Effector CD8-positive, alpha-beta T cell (primary cell): Measurements from ENCODE around the gene CLECL1.

Source experiments
- DNase-seq: peaks from one replicate; lab custom pipeline; 2025; lab: John Stamatoyannopoulos, UW
- total RNA-seq, 4 experiments: gene quantifications; one replicate each; lab custom pipeline; 2026; lab: John Stamatoyannopoulos, UW

CLECL1 gene
- 0 to 2.8 (median 1.5) reads per million in 4 experiments for total RNA-seq

GRCh38 chr12:9732921-9733461, at the start of gene CLECL1:
TSS of gene CLECL1 (minus strand) at chr12:9733097.
- DNase-seq, result no peak

GRCh38 chr12:9781360-9781759, 48.5 kb upstream of the CLECL1 start:
- no peak for DNase-seq

DNA sequence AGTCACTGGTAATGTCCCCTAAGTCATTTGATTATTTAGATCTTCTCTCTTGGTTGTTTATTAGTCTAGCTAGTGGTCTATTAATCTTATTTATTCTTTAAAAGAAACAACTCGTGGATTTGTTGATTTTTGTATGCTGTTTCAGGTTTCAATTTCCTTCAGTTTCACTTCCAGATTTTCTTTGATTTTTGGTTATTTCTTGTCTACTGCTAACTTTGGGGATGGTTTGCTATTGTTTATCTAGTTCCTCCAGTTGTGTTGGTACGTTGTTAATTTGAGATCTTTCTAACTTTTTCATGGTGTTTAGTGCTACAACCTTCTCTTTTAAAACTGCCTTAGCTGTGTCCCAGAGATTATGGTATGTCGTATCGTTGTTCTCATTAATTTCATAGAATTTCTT, 46.3 kb upstream of the CLECL1 start:
- no peak for DNase-seq

- DNase-seq, result no peak
Measured at GRCh38 chr12:9776781-9777180, 43.9 kb upstream of the CLECL1 start.

DNA sequence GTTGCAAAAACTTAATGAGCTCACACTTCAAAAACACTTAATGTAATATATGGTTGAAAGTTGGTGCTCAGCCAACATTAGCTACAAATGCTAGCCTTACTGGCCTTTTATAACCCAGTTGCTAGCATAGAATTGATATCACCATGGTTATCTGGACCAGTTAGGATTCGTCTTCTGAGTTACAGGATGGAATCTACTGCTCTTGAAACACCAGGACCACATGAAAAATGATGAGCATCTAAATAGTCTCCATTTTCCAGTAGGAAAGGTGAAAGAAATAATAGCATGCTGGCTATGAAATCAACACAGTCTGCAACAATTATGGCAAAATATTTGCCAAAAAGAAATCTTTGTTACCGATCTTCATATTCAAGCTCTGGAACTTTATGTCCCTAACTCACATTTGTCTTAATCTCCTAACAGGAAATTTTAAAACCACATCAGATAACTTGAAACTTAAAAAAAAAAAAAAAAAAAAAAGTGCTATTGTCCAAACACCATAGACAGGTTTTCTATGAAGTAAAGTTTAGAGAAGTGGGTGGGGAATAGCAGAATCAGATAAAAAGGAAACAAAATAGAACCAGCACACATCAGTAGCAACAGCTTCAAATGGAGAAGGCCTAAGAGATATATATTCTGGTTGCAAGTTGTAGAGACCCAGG, 40.5 kb upstream of the CLECL1 start:
- DNase-seq, result no peak

DNA sequence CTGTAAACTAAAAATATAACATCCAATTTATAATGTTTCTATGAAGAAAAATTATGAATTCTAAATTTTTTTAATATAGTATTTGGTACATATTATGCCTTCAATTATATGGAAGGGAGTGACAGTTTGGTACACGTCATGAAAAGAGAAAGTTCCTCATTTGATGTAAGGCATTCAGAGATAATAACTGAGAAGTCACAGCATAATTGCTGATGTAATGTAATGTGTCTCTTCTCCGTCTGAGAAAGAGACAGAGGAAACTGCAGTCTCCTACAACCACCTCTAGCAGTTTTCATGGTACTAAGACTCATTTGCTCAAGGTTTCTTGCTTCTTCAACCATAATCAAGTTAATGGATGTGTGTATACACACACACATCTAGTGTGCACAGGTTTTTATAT, 30.1 kb upstream of the CLECL1 start:
- DNase-seq, result no peak

DNA sequence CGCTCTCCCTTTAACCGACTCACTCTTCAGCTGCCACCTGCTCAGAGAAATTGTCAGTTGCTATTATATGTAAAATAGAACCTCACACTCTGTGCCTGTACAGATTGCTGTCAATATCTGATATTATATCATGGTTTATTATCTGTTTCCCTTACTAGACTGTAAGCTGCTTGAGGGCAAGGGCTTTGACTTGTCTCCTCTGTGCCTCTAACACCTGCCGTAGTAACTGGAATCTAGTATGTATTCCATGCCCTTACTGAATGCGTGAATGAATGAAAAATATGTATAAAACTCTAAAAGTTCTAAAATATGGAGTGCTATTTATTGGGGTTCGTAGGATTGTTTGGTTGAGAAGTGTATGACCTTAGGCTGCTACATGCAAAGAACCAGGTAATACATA, 29.5 kb upstream of the CLECL1 start:
- DNase-seq, result no peak

DNA sequence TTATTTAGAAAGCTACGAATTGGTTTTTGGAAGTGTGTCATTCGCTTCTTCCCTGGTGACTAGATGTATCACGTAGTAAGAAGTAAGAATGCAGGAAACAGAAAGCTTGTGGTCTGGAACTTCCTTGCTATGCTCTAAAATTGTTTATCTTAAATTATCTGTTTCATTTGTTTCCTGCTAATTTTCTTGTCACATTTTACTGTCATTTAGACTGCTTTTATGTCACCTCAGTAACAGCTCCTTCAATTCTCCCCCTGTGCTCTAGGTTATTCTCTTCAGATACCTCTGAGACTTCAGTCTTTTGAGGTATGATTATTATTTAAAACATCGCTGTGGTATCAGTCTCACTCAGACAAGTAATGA, 28.5 kb upstream of the CLECL1 start:
- DNase-seq, result no peak

- DNase-seq, result peak; percentile 58
Measured at GRCh38 chr12:9760699-9761418, 28.0 kb upstream of the CLECL1 start, which contains the start of gene CD69. TSS of gene CD69 (minus strand) at chr12:9760901. CDS start at chr12:9760820, 81 bp downstream.

DNA sequence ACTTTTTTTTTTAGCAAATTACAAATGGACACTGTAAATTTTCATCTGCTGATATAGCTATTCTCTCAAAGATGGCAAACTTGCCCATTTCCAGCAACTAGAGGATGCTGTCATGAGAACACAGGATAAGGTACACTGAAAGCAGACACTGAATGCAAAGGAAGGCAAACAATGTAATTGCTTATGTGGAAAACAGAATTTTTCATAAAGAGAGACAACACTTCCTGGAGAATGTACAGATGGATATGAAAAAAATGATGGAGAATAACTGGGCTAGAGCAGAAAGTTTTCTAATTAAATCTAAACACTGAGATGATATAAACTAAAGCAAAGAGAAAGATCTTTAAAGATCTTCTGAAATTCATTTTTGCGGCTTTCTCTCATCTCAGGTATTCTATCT, 27.2 kb upstream of the CLECL1 start:
- no peak for DNase-seq

DNA sequence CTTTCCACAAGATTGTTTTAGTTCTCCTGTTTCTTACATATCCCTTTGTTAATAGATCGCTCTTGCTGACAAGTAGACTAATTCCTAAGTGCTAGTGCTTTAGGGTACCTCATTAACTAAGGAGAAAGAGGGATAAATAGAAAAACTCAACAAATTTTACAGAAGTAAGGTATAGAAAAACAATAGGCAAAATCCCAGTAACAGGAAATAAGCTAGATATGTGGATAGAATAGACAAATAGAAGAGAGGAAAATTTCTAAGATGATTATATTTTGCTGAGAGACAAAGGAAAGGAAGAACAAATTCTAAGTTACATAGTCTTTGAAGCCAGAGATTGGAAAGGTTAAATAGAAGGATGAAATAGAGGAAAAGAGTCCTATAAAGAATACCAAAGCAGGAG, 26.8 kb upstream of the CLECL1 start:
- DNase-seq, result no peak

- DNase-seq, result no peak
Measured at GRCh38 chr12:9758119-9758518, 25.2 kb upstream of the CLECL1 start.

DNA sequence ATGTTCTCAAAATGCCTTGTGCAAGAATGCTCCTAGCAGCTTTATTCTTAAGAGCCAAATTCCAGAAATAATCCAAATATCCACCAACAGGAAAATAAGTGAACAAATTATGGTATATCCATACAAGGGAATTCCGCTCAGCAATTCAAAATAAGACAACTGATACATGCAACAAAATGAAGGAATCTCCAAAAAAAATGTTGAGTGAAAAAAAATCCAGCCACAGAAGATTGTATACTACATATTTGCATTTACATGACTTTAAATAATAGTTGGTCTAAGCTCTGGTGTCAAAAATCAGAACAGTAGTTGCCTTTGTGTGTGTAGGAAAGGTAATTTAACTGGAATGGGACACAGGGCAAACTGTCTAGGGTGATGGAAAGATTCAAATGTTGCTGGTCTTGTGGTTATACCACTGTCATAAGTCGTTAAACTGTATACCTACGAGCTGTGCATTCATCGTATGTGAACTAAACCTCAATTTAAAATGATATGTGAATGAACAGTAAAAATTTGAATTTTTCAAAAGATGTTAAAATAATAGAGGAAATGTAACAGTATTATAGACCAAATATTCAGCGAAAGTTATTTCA, 24.6 kb upstream of the CLECL1 start:
- no peak for DNase-seq

DNA sequence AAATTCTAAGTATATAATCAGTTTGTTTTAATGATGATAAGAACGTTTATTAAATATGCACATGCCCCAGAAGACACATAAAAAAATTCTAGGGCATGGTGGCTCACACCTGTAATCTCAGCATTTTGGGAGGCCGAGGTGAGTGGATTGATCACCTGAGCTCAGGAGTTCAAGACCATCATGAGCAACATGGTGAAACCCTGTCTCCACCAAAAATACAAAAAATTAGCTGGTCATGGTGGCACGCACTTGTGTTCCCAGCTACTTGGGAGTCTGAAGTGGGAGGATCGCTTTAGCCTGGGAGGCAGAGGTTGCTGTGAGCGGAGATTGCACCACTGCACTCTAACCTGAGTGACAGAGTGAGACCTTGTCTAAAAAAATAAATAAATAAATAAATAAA, 23.8 kb upstream of the CLECL1 start:
- DNase-seq, result no peak

GRCh38 chr12:9756170-9756569, 23.3 kb upstream of the CLECL1 start:
- no peak for DNase-seq

DNA sequence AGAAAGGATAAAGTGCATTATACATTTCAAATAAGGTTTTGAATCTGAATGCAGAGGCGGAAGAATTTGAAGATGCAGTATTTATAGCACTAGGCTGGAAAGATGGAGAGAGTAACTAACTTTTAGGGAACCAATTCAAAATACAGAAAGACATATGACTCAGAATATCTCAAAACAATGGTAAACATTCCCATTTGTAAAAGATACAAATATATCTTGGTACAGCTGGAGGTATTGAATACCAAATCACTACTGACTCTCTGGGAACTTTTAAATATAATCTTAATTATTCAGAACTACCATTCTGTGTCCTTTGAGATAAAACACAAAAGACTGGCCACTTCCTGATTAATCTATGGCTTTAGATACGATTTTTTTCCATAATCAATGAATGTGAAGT, 22.7 kb upstream of the CLECL1 start:
- no peak for DNase-seq

DNA sequence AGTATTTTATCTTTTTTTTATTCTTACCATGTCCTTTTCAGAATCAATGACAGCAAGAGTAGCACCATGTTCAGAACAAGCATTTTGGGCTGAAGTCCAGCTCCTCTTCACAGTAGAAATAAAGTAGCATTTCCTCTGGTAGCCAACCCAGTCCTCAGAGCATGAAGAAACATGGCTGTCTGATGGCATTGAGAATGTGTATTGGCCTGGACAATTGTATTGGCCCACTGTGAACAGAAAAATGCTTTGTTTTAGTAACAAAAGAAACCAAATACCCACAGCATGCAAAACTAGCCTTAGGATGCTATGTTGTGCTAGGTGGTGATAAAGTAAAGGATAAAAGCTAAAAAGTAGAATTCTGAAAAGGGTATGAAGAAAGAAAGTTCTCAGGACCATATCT, 22.1 kb upstream of the CLECL1 start:
- no peak for DNase-seq

DNA sequence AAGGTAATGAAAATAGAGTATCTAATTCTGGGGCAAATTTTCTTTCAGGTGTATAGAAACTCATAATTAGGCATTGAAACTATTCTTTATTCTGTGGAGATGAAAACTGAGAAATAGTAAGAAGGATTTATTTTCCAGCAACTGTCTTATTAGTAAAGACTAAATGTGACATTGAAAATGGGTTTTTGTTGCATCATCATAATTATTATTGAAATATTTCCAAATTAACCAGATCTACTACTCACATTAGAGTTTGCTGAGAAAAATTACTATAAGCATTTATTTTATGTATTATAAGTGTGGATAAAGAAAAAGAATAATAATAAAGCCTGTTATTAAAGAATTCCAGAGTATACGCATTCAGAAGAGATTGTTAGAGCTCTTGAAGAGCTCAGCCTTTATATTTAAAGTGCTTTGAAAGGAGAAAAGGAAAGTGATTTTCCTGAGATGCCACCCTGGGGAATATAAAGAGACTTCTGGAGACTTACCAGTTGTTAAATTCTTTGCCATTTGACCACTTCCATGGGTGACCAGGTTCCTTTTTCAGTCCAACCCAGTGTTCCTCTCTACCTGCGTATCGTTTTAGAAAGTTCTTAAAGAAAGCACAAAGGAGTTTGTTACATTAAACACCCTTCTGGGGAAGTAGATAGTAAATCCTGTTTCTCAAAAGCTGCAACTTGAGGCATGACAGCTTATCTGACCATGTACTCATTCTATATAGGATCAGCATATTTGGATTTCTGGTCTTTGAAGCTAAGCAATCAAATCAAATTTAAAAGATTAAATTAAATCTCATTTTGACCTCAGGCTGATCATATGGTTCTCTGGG, 21.4 kb upstream of the CLECL1 start:
- DNase-seq, result no peak

GRCh38 chr12:9753498-9753897, 20.6 kb upstream of the CLECL1 start:
- DNase-seq, result no peak

- no peak for DNase-seq
Measured at GRCh38 chr12:9753073-9753472, 20.2 kb upstream of the CLECL1 start.

DNA sequence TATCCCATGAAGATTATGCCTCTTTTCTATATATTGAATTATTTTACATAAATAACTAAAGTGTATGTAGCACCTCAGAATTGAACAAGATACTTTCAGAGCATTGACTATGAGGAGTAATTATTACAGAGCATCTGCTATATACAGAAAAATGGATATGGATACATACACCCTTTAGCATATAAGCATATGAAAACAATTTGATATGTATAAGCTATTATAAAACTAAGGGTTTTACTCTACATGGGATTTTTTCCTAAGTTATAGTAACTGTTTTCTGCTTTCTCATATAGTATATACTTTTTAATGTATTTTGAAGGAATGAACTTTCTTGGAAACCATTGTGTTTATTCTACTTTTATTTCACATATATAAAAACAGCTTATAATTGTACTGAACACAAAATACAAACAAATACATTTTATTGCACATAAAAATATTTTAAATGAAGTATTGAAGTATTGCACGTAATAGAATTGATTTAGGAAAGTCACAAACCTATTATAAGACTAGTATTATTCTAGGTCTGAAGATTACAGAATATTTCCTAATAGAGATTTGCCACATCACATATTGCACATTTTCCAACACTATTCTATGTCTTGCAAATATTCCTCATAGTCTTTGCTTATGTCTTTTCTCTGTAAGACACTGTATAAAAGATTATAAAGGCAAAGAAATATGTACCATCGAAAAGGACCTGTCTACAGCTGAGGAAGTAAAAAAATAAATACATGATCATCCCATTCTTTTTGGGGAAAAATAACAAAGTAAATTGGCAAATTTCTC, 19.4 kb upstream of the CLECL1 start:
- DNase-seq, result no peak
